WTC11 (cell line): Measurements from ENCODE around the gene RSU1. TPM values are rescaled to one million over a fixed set of nuclear protein-coding genes. Genes with fewer than 3 reads are reported as not detected.

Experiments
- ATAC-seq: fragments of 200-7000 bp; cut with Tn5 transposase; 2 replicates; pipeline ENCODE4 v1.10.0; 2021; ENCODE audit warnings: mild to moderate bottlenecking, moderate library complexity
- CTCF ChIA-PET: fragments of 300-600 bp; sonication (Branson Sonifier 250); formaldehyde crosslinking; loops from one replicate; lab custom pipeline; 2021; ENCODE audit warnings: antibody characterized with exemption; lab: Charles Lee
- POLR2A ChIA-PET: fragments of 350-600 bp; sonication (Branson Sonifier 250); formaldehyde crosslinking; loops from one replicate; lab custom pipeline; 2021; ENCODE audit warnings: antibody characterized with exemption; lab: Charles Lee
- DNase-seq: peaks from one replicate; pipeline ENCODE4 v3.0.0; 2021; ENCODE audit warnings: low spot score
- H3K27ac Mint-ChIP-seq: 2 replicates; pipeline ENCODE4 v1.8.0; 2021; ENCODE audit warnings: mixed read lengths
- H3K27me3 Mint-ChIP-seq: 2 replicates; pipeline ENCODE4 v1.8.0; 2021; ENCODE audit warnings: low read depth, mild to moderate bottlenecking, moderate library complexity, mixed read lengths
- H3K36me3 Mint-ChIP-seq: 2 replicates; pipeline ENCODE4 v1.8.0; 2021; ENCODE audit warnings: mixed read lengths
- H3K4me1 Mint-ChIP-seq: 2 replicates; pipeline ENCODE4 v1.8.0; 2022; ENCODE audit warnings: mixed read lengths
- H3K4me3 Mint-ChIP-seq: 2 replicates; pipeline ENCODE4 v1.8.0; 2021; ENCODE audit warnings: mild to moderate bottlenecking, moderate library complexity, mixed read lengths
- H3K9me3 Mint-ChIP-seq: 2 replicates; pipeline ENCODE4 v1.8.0; 2021; ENCODE audit warnings: mixed read lengths
- CDX4 ChIP-seq: fragments of 250-450 bp; sonication (Bioruptor Pico); IDR thresholded peaks from 2 replicates; pipeline ENCODE4 v1.9.0; 2021; ENCODE audit warnings: moderate library complexity, mild to moderate bottlenecking, inconsistent platforms, borderline replicate concordance
- CTCF ChIP-seq: fragments of 200-600 bp; IDR thresholded peaks from 2 replicates; pipeline ENCODE4 v1.8.0; 2022; ENCODE audit warnings: antibody characterized with exemption
- GTF2I ChIP-seq: fragments of 250-450 bp; sonication (Bioruptor Pico); conservative IDR thresholded peaks from 2 replicates; pipeline ENCODE4 v1.4.0; 2021; ENCODE audit warnings: mild to moderate bottlenecking
- NFE2L1 ChIP-seq: sonication (generic); formaldehyde crosslinking; IDR thresholded peaks from 2 replicates; pipeline ENCODE4 v1.8.1; 2023; ENCODE audit warnings: missing genetic modification reagents
- NFYB ChIP-seq: sonication (generic); formaldehyde crosslinking; conservative IDR thresholded peaks from 2 replicates; pipeline ENCODE4 v1.8.0; 2022; ENCODE audit warnings: low read depth, missing genetic modification reagents
- OVOL2 ChIP-seq: fragments of 250-450 bp; sonication (Bioruptor Pico); IDR thresholded peaks from 2 replicates; pipeline ENCODE4 v1.9.0; 2021; ENCODE audit warnings: mild to moderate bottlenecking, borderline replicate concordance
- SOX15 ChIP-seq: fragments of 250-450 bp; sonication (Bioruptor Pico); IDR thresholded peaks from 2 replicates; pipeline ENCODE4 v1.9.0; 2021; ENCODE audit warnings: mild to moderate bottlenecking
- ZBTB21 ChIP-seq: sonication (generic); formaldehyde crosslinking; IDR thresholded peaks from 2 replicates; pipeline ENCODE4 v1.8.1; 2023; ENCODE audit warnings: mild to moderate bottlenecking, missing genetic modification reagents, borderline replicate concordance
- ZNF121 ChIP-seq: sonication (generic); formaldehyde crosslinking; IDR thresholded peaks from 2 replicates; pipeline ENCODE4 v1.8.0; 2023; ENCODE audit warnings: missing genetic modification reagents
- ZNF425 ChIP-seq: fragments of 250-450 bp; sonication (Bioruptor Pico); conservative IDR thresholded peaks from 2 replicates; pipeline ENCODE4 v1.9.0; 2021; ENCODE audit warnings: mild to moderate bottlenecking
- total RNA-seq: library from RNA; stranded (reverse); gene quantifications from 3 replicates; pipeline ENCODE4 v1.2.3, GENCODE V29; 2021
- TF ChIP-seq, protein P1 (sequence below): sonication (generic); formaldehyde crosslinking; IDR thresholded peaks from 2 replicates; pipeline ENCODE4 v1.8.0; 2022; ENCODE audit warnings: missing genetic modification reagents

RSU1 gene
- total RNA-seq, 1 experiment from 2014 or later, result 46.4 TPM

- Mint-ChIP-seq H3K4me1 (no peaks in the 10 kb centered on the region), H3K36me3 (peaks cover 7% of the 10 kb centered on the region; the same call in 1 of the 2 replicates), H3K27me3 (no peaks in the 10 kb centered on the region), H3K9me3 (peaks cover 10% of the 10 kb centered on the region), H3K27ac (no peak overlapping the region; the same call in 1 of the 2 replicates), H3K4me3 (no peak overlapping the region)
- ATAC-seq (no peak), DNase-seq (no peak)
- ChIA-PET CTCF (no interaction called here), POLR2A (no interaction called here)
- TF ChIP-seq CDX4 (no peak), ZNF425 (no peak)
These were observed 29.8 kb downstream of the RSU1 start for GRCh38 chr10:16787361-16787791.

GRCh38 chr10:16780338-16780880, 36.8 kb downstream of the RSU1 start:
- H3K27ac Mint-ChIP-seq, result no peak overlapping the region
- DNase-seq, result no peak
- H3K27me3 Mint-ChIP-seq, result no peaks in the 10 kb centered on the region
- peaks cover 10% of the 10 kb centered on the region for H3K9me3 Mint-ChIP-seq
- H3K4me1 Mint-ChIP-seq, result peaks cover 29% of the 10 kb centered on the region
- POLR2A ChIA-PET, result no interaction called here
- H3K36me3 Mint-ChIP-seq, result 0 out of 2 replicates have a peak, but pooled peaks cover 3% of the 10 kb centered on the region
- TF ChIP-seq NFYB (no peak), ZBTB21 (CRISPR knock-in tag) (no peak)
- TF ChIP-seq, all 79 proteins: peak for 0
- CTCF ChIA-PET, result interaction anchor here (0.6 kb wide), 1 partner anchor 476 kb away, joined by 4 read pairs; no protein-coding TSS in a partner anchor
- no peak for ATAC-seq
- H3K4me3 Mint-ChIP-seq, result no peak overlapping the region

DNA sequence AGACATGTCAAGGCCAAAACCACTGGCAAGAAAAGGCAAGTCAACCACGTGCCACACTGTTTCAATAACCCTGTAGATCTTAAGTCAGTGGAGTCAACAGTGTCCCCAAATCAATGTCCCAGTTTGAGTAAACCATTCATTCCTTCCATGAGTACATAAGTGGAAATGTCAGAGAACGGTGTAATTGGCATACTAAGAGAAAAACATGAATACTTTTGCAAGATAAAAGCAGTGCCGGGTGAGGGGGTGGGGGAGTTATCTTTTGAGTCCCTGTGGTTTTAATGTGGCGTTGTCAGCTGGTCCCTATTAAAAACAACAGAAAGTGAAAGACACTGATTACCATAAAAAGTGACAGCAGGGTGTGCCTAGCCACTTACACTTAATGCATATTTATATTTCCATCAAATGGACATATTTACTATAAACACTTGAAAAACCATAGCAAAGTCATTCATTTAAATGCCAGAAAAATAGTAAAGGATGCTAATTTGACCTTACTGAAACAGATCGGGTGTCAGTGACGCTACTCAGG, 37.8 kb downstream of the RSU1 start:
- peak overlapping the region; percentile 21; the same call in 1 of the 2 replicates for H3K27ac Mint-ChIP-seq
- H3K4me3 Mint-ChIP-seq, result no peak overlapping the region
- no peak for TF ChIP-seq SOX15 (CRISPR knock-in tag)
- no peak for TF ChIP-seq OVOL2 (CRISPR knock-in tag)
- TF ChIP-seq, protein P1, sequence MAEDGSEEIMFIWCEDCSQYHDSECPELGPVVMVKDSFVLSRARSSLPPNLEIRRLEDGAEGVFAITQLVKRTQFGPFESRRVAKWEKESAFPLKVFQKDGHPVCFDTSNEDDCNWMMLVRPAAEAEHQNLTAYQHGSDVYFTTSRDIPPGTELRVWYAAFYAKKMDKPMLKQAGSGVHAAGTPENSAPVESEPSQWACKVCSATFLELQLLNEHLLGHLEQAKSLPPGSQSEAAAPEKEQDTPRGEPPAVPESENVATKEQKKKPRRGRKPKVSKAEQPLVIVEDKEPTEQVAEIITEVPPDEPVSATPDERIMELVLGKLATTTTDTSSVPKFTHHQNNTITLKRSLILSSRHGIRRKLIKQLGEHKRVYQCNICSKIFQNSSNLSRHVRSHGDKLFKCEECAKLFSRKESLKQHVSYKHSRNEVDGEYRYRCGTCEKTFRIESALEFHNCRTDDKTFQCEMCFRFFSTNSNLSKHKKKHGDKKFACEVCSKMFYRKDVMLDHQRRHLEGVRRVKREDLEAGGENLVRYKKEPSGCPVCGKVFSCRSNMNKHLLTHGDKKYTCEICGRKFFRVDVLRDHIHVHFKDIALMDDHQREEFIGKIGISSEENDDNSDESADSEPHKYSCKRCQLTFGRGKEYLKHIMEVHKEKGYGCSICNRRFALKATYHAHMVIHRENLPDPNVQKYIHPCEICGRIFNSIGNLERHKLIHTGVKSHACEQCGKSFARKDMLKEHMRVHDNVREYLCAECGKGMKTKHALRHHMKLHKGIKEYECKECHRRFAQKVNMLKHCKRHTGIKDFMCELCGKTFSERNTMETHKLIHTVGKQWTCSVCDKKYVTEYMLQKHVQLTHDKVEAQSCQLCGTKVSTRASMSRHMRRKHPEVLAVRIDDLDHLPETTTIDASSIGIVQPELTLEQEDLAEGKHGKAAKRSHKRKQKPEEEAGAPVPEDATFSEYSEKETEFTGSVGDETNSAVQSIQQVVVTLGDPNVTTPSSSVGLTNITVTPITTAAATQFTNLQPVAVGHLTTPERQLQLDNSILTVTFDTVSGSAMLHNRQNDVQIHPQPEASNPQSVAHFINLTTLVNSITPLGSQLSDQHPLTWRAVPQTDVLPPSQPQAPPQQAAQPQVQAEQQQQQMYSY, result no peak
- no peak for TF ChIP-seq GTF2I
- TF ChIP-seq, all 79 proteins: peak for 0
- CTCF ChIA-PET, result no interaction called here
- POLR2A ChIA-PET, result no interaction called here
- Mint-ChIP-seq H3K27me3 (no peaks in the 10 kb centered on the region), H3K36me3 (0 out of 2 replicates have a peak, but pooled peaks cover 2% of the 10 kb centered on the region), H3K9me3 (0 out of 2 replicates have a peak, but pooled peaks cover 5% of the 10 kb centered on the region), H3K4me1 (peaks cover 29% of the 10 kb centered on the region)
- DNase-seq (no peak), ATAC-seq (no peak)

DNA sequence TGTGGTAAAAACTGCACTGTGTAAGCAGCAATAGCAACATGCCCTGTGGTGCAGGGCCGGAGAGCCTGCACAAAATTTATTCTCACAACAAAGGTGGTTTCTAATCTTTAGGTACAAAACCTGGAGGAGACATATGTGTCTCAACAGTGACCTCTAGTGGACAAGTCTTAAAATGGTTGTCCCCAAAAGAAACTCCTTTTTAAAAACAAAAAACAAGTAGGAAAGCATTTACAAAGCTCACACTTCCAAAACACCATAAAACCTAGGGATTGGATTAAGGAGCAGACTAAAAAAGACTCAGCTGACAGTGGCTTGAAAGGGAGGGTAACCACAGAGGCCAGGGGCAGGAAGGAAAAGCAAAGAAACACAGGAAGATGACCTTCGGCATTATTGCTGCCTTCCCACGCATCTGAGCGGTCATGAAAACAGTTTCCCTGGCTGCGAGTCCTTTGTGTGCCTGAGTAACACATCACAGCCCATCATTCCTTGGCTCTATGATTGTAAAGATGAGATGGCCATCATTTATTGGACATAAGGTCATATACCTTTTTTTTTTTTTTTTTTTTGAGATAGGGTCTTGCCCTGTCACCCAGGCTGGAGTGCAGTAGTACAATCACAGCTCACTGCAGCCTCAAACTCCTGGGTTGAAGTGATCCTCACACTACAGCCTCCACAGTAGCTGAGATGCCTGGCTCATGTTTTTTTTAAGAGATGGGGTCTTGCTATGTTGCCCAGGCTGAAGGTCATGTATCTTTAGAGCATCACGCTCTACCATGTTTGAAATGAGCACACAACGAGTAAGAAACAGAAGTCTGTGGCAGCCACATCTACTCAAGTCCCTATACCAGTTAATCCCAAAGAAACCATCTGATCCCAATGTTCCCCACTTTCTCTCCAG, 39.5 kb downstream of the RSU1 start:
- DNase-seq, result no peak
- Mint-ChIP-seq H3K4me3 (no peak overlapping the region), H3K27me3 (no peaks in the 10 kb centered on the region), H3K4me1 (peaks cover 29% of the 10 kb centered on the region), H3K9me3 (no peaks in the 10 kb centered on the region), H3K36me3 (no peaks in the 10 kb centered on the region), H3K27ac (peak overlapping the region; percentile 93)
- TF ChIP-seq ZNF121 (CRISPR knock-in tag) (peak; percentile 75), NFE2L1 (CRISPR knock-in tag) (no peak), CTCF (peak; percentile 43; the same call in 1 of the 2 replicates)
- peak; percentile 51; the same call in 1 of the 2 replicates for ATAC-seq
- CTCF ChIA-PET, result interaction anchor here (0.6 to 1.3 kb wide), 11 partner anchors 11 to 875 kb away, joined by 3 to 8 read pairs (median 4); partner anchors contain the start of gene PTER
- POLR2A ChIA-PET, result no interaction called here
